HG03159 (cell line): ENCODE results near the gene PRDM16.

ENCODE experiments used
- ATAC-seq: cut with Tn5 transposase; IDR thresholded peaks from one replicate; pipeline ENCODE4 v1.9.1; 2021; ENCODE audit warnings: mild to moderate bottlenecking, moderate library complexity; ENCODE audit not compliant: unreplicated experiment

The PRDM16 gene

DNA sequence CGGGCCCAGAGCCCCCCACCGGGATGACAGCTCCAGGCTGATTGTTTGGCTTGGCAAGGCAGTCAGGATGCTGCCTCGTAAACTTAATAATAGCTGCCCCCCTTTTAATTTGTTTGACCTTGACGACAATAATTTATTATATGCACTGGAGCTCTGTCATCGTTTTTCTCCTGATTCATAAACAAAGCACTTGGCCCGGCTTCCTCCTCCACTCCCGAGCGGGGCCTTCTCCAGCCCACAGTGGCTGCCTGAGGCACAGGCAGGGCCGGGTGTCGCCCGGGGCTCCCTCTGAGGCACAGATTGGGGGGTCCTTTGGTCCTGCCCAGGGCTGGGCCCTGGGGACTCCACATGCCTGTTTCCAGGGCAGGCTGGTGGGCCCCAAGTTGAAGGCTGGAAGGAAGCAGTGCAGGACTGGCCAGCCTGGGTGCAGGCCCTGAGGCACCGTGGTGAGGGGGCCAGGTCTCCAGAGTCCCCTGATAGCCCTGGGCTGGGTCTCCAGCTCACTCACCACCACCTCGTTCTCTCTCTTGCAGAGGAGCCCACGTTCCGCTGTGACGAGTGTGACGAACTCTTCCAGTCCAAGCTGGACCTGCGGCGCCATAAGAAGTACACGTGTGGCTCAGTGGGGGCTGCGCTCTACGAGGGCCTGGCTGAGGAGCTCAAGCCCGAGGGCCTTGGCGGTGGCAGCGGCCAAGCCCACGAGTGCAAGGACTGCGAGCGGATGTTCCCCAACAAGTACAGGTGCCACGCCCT, 333.4 kb downstream of the PRDM16 start:
- no peak for ATAC-seq

GRCh38 chr1:3403011-3403345, 334.0 kb downstream of the PRDM16 start:
- ATAC-seq = no peak

DNA sequence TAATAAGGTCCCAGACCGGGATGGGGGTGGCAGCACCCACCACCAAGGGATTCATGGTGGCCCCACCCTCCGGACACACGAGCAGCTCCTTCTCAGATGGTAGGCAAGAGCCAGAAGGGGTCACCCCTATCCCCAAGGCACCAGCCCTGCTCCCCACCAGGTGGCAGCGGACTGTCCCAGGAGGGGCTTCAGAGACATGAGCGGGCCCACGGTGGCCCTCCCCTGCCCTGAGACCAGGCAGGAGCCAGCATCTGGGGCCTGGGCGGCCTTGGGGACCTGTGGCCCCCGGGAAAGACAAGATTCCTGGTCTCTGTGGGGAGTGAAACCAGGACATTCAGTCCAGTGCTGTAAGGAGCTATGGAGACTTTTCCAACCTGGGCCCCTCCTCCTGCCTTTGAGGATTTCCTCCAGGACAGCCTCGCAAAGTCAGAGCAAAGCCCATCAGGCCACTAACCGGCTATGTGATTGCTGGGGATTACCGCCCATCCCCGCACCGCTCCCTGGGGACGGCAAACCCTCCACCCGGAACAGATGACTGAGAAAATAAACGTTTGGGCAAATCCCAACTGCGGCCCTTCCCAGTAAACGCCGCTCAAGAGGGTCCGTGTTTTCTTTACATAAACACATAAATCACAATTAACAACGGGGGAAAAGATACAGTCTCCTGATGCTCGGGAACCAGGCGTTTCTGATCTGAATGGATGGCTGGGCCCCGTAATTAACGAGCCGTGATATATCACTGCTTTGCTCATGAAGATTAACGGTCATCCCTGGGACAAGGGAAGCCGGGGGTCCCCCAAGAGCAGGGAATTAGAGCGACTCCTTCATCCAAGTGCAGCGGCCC, 334.6 kb downstream of the PRDM16 start:
- no peak for ATAC-seq

DNA sequence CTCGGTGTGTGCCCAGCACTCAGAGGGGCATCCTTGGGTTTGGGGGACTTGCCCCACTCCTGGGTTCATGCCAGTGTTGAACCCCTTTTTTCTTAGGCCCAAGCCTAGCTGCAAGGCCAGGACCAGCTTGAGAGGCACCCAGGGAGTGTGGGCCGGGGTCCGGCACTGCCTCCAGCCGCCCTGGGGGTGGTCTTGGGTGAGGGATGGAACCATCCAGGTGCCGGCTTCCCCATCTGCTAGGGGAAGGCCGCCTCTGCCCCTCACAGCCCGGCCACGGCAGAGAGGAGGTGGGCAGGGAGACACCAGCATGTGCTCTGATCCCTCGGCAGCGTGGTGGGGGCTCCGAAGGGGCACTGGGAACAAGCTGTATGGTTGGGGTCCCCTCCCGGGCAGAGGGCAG, 335.3 kb downstream of the PRDM16 start:
- no peak for ATAC-seq

- ATAC-seq = no peak
Observed at GRCh38 chr1:3404801-3405200, 335.8 kb downstream of the PRDM16 start.

- ATAC-seq = no peak
Observed at GRCh38 chr1:3405491-3405890, 336.5 kb downstream of the PRDM16 start.

- ATAC-seq = no peak
Observed at GRCh38 chr1:3405974-3406867, 337.2 kb downstream of the PRDM16 start.

DNA sequence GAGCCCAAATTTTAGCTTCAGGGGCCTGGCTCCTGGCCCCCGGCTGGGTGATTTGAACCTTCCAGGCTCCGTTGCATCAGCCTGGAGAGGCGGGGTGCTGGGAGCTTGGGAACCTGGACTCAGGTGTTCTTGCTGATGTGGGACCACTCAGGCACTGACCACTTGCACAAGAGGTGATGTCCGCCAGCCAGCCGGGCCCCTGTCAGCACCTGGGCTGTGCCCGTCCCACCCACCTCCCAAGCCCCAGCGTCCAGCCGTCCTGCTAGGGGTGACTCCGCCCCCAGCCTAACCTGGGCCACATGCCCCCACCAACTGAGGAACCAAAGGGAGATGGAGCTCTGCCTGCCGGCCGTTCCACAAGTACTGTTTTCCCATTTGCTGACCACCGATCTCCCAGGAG, 338.0 kb downstream of the PRDM16 start:
- ATAC-seq = no peak

DNA sequence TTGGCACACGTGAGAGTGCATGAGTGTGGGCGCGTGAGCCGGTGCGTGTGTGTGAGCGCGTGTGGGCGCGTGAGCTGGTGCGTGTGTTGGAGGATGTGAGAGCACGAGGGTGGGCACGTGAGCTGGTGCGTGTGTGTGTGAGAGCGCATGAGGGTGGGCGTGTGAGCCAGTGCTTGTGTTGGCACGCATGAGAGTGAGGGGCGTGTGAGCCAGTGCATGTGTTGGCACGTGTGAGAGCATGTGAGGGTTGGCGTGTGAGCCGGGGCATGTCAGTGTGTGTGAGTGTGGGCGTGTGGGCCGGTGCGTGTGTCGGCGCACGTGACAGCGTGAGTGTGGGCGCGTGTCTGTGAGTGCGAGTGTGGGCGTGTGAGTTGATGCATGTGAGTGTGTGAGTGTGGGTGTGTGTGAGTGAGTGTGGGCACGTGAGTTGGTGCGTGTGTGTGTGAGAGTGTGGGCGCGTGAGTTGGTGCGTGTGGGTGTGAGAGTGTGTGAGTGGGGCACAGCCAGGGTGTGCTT, 339.8 kb downstream of the PRDM16 start:
- no peak for ATAC-seq

GRCh38 chr1:3409366-3410141, 340.6 kb downstream of the PRDM16 start:
- ATAC-seq = no peak

- no peak for ATAC-seq
Observed at GRCh38 chr1:3410142-3410925, 341.3 kb downstream of the PRDM16 start.

GRCh38 chr1:3411806-3412205, 342.8 kb downstream of the PRDM16 start:
- no peak for ATAC-seq

DNA sequence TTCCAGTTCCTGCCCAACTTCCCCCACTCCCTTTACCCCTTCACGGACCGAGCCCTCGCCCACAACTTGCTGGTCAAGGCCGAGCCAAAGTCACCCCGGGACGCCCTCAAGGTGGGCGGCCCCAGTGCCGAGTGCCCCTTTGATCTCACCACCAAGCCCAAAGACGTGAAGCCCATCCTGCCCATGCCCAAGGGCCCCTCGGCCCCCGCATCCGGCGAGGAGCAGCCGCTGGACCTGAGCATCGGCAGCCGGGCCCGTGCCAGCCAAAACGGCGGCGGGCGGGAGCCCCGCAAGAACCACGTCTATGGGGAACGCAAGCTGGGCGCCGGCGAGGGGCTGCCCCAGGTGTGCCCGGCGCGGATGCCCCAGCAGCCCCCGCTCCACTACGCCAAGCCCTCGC, 343.4 kb downstream of the PRDM16 start:
- no peak for ATAC-seq

DNA sequence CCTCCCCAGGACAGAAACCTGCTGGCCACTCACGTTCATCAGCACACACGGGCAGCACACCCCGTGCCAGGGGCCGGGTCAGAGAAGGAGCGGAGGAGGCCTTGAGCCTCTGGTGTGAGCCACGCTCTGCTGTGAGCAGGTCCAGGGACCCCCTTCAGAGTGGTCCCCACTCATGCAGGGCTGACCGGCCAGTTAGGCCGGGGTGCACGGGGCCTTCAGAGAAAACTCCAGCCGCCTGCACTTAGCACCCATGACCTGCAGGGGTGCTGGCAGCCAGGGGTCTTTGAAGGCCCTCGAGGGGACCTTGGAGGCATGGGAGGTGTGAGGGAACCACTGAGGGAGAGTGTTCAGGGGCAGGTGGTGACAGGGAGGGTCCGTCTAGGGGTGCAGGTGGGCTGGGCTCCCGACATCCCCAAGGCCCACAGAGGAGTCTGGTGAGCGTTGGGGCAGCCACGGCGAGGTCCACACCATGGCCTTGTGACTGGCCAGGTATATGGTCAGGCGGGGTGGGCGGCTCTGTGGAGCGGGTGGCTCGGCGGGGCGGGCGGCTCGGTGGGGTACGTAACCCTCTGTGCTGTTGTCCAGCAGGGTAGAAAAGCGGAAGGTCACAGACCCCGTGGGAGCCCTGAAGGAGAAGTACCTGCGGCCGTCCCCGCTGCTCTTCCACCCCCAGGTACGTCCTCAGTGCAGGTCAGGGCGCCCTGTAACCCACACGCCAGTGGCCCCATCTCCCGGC, 345.1 kb downstream of the PRDM16 start:
- ATAC-seq = no peak

- ATAC-seq = no peak
Observed at GRCh38 chr1:3415260-3416090, 346.5 kb downstream of the PRDM16 start.

DNA sequence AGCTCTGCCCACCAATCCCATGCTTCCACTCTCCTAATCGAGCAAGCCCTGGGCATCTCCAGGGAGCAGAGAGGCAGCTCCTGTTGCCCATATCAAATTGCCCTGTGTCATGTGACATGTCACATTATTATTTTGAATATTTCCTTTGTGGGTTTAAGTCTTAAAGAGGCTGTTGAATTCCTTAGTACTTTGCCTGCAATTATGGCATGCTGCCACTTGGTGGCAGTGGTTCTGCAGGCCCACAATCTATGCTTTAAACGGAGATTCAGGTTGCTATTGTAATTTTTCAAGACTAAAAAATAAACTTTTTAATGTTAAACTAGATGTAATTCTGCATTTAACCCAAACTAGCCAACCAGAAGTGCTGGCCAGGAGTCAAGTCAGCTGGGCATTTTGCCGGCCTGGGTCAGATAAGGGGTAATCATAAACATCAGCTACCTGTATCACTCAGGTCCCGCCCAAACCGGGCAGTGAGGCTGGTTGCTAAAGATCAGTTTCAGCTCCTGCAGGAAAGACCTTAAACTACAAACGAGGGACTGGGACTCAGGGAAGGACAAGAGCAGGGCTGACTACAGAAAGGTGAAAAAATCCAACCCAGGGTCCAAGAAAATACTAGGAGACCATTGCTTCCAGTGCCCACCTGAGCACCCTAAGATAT, 348.2 kb downstream of the PRDM16 start:
- no peak for ATAC-seq

- no peak for ATAC-seq
Observed at GRCh38 chr1:3417934-3418333, 348.9 kb downstream of the PRDM16 start.

DNA sequence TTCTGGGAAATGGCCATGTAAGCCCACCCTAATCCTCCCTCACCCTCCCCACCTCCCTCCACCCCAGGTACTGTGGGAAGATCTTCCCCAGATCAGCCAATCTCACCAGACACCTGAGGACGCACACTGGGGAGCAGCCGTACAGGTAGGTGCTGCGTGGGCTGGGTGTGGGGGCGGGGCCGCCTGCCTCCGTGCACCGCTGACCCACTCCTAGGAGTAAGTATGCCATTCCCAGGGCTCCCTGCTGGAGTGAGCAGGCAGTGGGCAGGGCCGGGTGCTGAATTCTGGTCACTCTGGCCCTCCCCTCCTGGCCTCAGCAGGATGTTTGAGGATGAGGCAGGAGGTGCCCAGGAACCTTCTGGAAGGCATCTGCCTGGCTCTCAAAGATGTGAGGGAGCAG, 349.6 kb downstream of the PRDM16 start:
- no peak for ATAC-seq
